NOMO-1 treated with DMSO at 0.1 percent for 48 hours (cell line): ENCODE results near the gene ZNF561.
"Not testable (repeated sequence)": the region's sequence is repeated elsewhere in the genome, so short reads cannot be mapped to it uniquely, and the experiment has no call there.

Experiments
- DNase-seq: peaks from one replicate; lab custom pipeline; 2025; ENCODE audit not compliant: unreplicated experiment; lab: John Stamatoyannopoulos, UW

Gene ZNF561

DNA sequence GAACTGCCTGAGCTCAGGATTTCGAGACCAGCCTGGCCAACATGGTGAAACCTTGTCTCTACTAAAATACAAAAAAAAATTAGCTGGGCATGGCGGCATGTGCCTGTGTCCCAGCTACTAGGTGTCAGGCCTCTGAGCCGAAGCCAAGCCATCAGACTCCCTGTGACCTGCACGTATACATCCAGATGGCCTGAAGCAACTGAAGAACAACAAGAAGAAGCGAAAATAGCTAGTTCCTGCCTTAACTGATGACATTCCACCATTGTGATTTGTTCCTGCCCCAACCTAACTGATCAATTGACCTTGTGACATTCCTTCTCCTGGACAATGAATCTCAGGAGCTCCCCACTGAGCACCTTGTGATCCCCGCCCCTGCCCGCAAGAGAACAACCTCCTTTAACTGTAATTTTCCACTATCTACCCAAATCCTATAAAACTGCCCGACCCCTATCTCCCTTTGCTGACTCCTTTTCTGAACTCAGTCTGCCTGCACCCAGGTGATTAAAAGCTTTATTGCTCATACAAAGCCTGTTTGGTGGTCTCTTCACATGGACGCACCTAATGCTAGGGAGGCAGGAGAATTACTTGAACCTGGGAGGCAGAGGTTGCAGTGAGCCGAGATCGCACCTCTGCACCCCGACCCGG is 38.8 kb downstream of the ZNF561 start:
- not testable (repeated sequence) for DNase-seq

DNA sequence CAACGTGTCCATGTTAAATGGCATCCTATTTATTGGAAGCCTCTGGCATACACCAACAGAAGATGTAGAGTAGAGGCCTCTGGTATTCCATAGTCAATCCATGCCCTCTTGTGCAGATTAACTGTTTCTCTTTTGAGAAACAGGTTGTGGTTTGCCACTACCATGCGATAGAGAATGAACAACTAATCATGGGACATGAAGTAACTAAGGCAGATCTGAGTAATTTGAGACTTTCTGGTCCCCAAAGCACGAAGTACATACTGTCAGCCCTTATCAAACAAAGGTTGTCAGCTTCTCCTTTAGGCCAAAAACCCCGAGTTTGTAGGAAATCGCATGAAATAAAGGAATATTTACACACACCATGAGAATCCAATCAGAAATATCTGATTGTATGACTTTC is 40.3 kb downstream of the ZNF561 start:
- DNase-seq, result no peak

DNA sequence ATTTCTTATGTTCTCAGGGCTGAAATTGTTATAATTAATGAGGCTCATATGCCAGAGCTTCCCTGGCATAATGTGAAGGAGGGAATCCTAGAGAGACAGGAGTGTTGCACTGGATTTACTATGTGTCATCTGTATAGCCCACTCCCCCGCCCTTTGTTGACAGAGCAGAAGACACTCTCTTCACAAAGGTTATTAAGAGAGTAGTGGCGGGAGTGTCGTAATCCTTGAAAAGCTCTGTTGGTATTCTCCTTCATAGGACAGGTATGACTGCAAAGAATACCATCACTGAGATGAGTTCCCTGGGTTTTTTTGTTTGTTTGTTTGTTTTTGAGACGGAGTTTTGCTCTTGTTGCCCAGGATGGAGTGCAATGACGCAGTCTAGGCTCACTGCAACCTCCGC is 50.8 kb downstream of the ZNF561 start:
- no peak for DNase-seq

DNA sequence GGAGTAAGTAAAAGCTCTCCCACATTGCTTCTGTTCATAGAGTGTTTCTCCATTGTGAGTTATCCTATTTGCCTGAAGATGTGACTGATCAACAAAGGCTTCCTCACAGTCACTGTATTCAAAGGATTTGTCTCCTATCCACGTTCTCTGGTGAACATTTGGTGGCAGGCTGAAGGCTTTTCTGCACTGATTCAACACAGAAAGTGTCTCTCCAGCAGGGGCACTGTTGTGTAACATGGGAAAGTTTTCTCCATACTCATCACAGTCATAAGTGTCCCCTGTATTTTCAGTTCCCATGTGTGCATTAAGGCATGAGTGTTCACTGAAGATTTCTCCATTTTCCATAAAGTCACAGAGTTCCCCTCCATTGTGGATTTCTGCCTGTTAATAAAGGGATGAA is 54.3 kb downstream of the ZNF561 start:
- no peak for DNase-seq

DNA sequence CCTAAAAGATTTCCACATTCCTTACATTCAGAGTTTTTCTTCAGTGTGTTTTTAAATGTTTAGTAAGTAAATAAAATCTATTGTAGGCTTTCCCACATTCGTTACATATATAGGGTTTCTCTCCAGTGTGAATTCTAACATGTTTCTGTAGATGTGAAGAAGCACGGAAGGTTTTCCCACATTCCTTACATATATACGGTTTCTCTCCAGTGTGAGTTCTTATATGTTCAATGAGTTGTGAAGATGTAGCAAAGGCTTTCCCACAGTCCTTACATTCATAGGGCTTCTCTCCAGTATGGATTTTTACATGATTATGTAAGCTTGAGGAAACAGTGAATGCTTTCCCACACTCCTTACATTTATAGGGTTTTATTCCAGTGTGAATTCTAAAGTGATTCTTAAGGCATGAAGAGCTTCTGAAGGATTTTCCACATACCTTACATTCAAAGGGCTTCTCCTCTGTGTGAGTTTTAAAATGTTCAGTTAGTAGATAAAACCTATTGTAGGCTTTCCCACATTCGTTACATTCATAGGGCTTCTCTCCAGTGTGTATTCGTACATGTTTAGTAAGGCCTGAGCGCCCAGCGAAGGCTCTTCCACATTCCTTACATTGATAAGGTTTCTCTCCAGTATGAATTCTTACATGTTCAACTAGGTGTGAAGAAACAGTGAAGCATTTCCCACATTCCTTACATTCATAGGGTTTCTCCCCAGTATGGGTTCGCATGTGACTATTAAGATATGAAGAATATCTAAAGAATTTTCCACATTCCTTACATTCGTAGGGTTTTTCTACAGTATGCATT is 54.9 kb downstream of the ZNF561 start:
- peak; percentile 15 for DNase-seq
